HepG2 (cell line): ENCODE results near the gene SYNM. TPM values are rescaled to one million over a fixed set of nuclear protein-coding genes. Genes with fewer than 3 reads are reported as not detected.
A peak's percentile ranks its signal among the peaks of the same experiment; 100 is the strongest.

Experiments
- ATAC-seq: fragments of 200-7000 bp; cut with Tn5 transposase; 3 replicates; pipeline ENCODE4 v1.9.1; 2020; ENCODE audit warnings: mild to moderate bottlenecking, moderate library complexity
- BruUV-seq: library from RNA; stranded (reverse); fragments of 400-500 nt; replicated peaks from 2 replicates; lab custom pipeline; 2021; lab: Mats Ljungman, UMichigan
- CTCF ChIA-PET: fragments of 300-600 bp; formaldehyde crosslinking; extraction: SDS; loops from one replicate; lab custom pipeline; 2021; ENCODE audit warnings: low total read pairs, inconsistent platforms, low intra/inter-chr PET ratio; lab: Yijun Ruan, JAX
- POLR2A ChIA-PET: fragments of 350-600 bp; sonication (Branson Sonifier 250); formaldehyde crosslinking; loops from one replicate; lab custom pipeline; 2020; ENCODE audit warnings: antibody characterized with exemption, inconsistent platforms; lab: Yijun Ruan, JAX
- DNase-seq: peaks from one replicate; pipeline ENCODE4 v3.0.0-alpha.2; 2015; ENCODE audit warnings: low spot score
- FAIRE-seq: peaks from 3 replicates; lab custom pipeline; 2011; peaks lifted over from hg19 to GRCh38; lab: Jason Lieb, UNC
- H2AFZ ChIP-seq: one replicate; pipeline ENCODE4 v1.6.1; 2011; ENCODE audit warnings: low read length, inconsistent platforms
- H3K27ac ChIP-seq: fragments of 300-600 bp; 3 replicates; pipeline ENCODE4 v1.8.0; 2011; ENCODE audit warnings: mixed run types, mild to moderate bottlenecking, mixed read lengths, low read length, inconsistent platforms; ENCODE audit not compliant: insufficient read depth; ENCODE audit errors: extremely low read length
- H3K27me3 ChIP-seq, 2 experiments: fragments of 200-600 bp in 1 of 2; 2 replicates in 1 of 2; 3 replicates in 1 of 2; pipeline versions ENCODE4 v1.6.0 to v1.8.0; 2011; ENCODE audit warnings: low read length in 2 of 2, mild to moderate bottlenecking in 2 of 2, moderate library complexity in 2 of 2, inconsistent platforms in 1 of 2; ENCODE audit not compliant: insufficient read depth in 2 of 2, control insufficient read depth in 1 of 2
- H3K36me3 ChIP-seq, 2 experiments: fragments of 200-600 bp in 1 of 2; replicated peaks in 1 of 2; 2 replicates in 1 of 2; 3 replicates in 1 of 2; pipeline versions ENCODE4 v1.5.1 to v1.8.0; 2011; ENCODE audit warnings: low read length in 2 of 2, inconsistent platforms in 1 of 2; ENCODE audit not compliant: insufficient read depth in 2 of 2, control insufficient read depth in 1 of 2
- H3K4me1 ChIP-seq: 2 replicates; pipeline ENCODE4 v1.5.1; 2012; ENCODE audit warnings: low read length, inconsistent platforms; ENCODE audit not compliant: insufficient read depth
- H3K4me2 ChIP-seq: 2 replicates; pipeline ENCODE4 v1.6.0; 2011; ENCODE audit warnings: low read depth, low read length, inconsistent platforms
- H3K4me3 ChIP-seq, 3 experiments: fragments of 200-600 bp in 1 of 3; sonication (generic), shearing (Covaris generic) in 1 of 3; replicated peaks in 1 of 3; 2 replicates each; pipeline ENCODE4 v1.5.1; 2011 to 2016; ENCODE audit warnings: low read length in 3 of 3, inconsistent platforms in 2 of 3, low read depth in 2 of 3, mild to moderate bottlenecking in 2 of 3, control low read depth in 1 of 3, mixed read lengths in 1 of 3; ENCODE audit not compliant: insufficient read depth in 1 of 3
- H3K79me2 ChIP-seq: one replicate; pipeline ENCODE4 v1.6.1; 2011; ENCODE audit warnings: low read length, inconsistent platforms; ENCODE audit not compliant: insufficient read depth
- H3K9ac ChIP-seq: 2 replicates; pipeline ENCODE4 v1.6.0; 2011; ENCODE audit warnings: mild to moderate bottlenecking, low read depth, low read length, inconsistent platforms; ENCODE audit not compliant: insufficient read depth
- H3K9me3 ChIP-seq: 2 replicates; pipeline ENCODE4 v1.5.1; 2012; ENCODE audit warnings: mild to moderate bottlenecking, low read length
- H4K20me1 ChIP-seq: 2 replicates; pipeline ENCODE4 v1.6.0; 2011; ENCODE audit warnings: inconsistent platforms, mild to moderate bottlenecking, low read length, moderate library complexity; ENCODE audit not compliant: insufficient read depth
- CEBPB ChIP-seq: IDR thresholded peaks from 2 replicates; pipeline ENCODE4 v1.6.1; 2011; ENCODE audit warnings: low read depth, low read length, improper control_type of control experiment, borderline replicate concordance
- CEBPG ChIP-seq: IDR thresholded peaks from 2 replicates; pipeline ENCODE4 v1.6.1; 2016
- ETV5 ChIP-seq: IDR thresholded peaks from 2 replicates; pipeline ENCODE4 v1.6.1; 2018; ENCODE audit warnings: missing biosample characterization, missing genetic modification reagents, inconsistent platforms, borderline replicate concordance
- FOSL2 ChIP-seq: sonication (generic); formaldehyde crosslinking; IDR thresholded peaks from 2 replicates; pipeline ENCODE4 v1.4.0; 2020; ENCODE audit warnings: missing genetic modification reagents
- FOXA1 ChIP-seq, 2 experiments: fragments of 450-650 bp in 1 of 2; sonication (generic) in 1 of 2; formaldehyde crosslinking in 1 of 2; IDR thresholded peaks; 2 replicates each; pipeline versions ENCODE4 v1.4.0 to v1.6.1; 2016 to 2020; ENCODE audit warnings: missing genetic modification reagents in 1 of 2
- HDAC6 ChIP-seq: fragments of 200-600 bp; sonication (generic); IDR thresholded peaks from 2 replicates; pipeline ENCODE4 v1.7.0; 2017; ENCODE audit warnings: mild to moderate bottlenecking, antibody characterized with exemption, low read length, low read depth
- HNRNPLL ChIP-seq: fragments of 200-400 bp; formaldehyde crosslinking; IDR thresholded peaks from 2 replicates; pipeline ENCODE4 v1.6.1; 2017; ENCODE audit warnings: mild to moderate bottlenecking, low read depth, low read length; ENCODE audit not compliant: poor library complexity, severe bottlenecking
- RFX5 ChIP-seq: IDR thresholded peaks from 2 replicates; pipeline ENCODE4 v1.6.1; 2011; ENCODE audit warnings: low read depth, low read length, improper control_type of control experiment
- RXRB ChIP-seq: IDR thresholded peaks from 2 replicates; pipeline ENCODE4 v1.6.1; 2016; ENCODE audit warnings: borderline replicate concordance, missing genetic modification reagents, missing compliant biosample characterization
- SKIL ChIP-seq: sonication (generic); formaldehyde crosslinking; IDR thresholded peaks from 2 replicates; pipeline ENCODE4 v1.8.0; 2022; ENCODE audit warnings: missing genetic modification reagents, mild to moderate bottlenecking, moderate library complexity, borderline replicate concordance
- SMARCC2 ChIP-seq: fragments of 450-650 bp; IDR thresholded peaks from 2 replicates; pipeline ENCODE4 v1.6.1; 2017; ENCODE audit warnings: antibody characterized with exemption, mild to moderate bottlenecking
- SOX13 ChIP-seq, 3 experiments: fragments of 450-650 bp in 1 of 3; sonication (generic) in 1 of 3; formaldehyde crosslinking in 1 of 3; IDR thresholded peaks in 2 of 3; conservative IDR thresholded peaks in 1 of 3; 2 replicates each; pipeline versions ENCODE4 v1.5.0 to v1.6.1; 2016 to 2020; ENCODE audit warnings: antibody characterized with exemption in 1 of 3, mild to moderate bottlenecking in 1 of 3, missing compliant biosample characterization in 1 of 3, missing genetic modification reagents in 1 of 3, moderate library complexity in 1 of 3
- ZBTB43 ChIP-seq: sonication (generic); formaldehyde crosslinking; conservative IDR thresholded peaks from 2 replicates; pipeline ENCODE4 v1.4.0; 2020; ENCODE audit warnings: missing genetic modification reagents
- ZNF382 ChIP-seq: sonication (generic); formaldehyde crosslinking; IDR thresholded peaks from 2 replicates; pipeline ENCODE4 v1.5.0; 2020; ENCODE audit warnings: missing genetic modification reagents, mild to moderate bottlenecking, borderline replicate concordance
- ZNF460 ChIP-seq: sonication (generic); formaldehyde crosslinking; IDR thresholded peaks from 2 replicates; pipeline ENCODE4 v1.5.1; 2020; ENCODE audit warnings: missing genetic modification reagents, mild to moderate bottlenecking, borderline replicate concordance
- ZNF644 ChIP-seq: IDR thresholded peaks from 2 replicates; pipeline ENCODE4 v1.6.1; 2016; ENCODE audit warnings: low read depth
- ZNF7 ChIP-seq: IDR thresholded peaks from 2 replicates; pipeline ENCODE4 v1.6.1; 2016; ENCODE audit warnings: missing biosample characterization, missing genetic modification reagents
- WGBS: methylation state at CpG from one replicate; pipeline ENCODE4 v1.1.6; 2017; ENCODE audit warnings: low lambda C conversion rate; 5-methylcytosine and 5-hydroxymethylcytosine counted together
- in situ Hi-C: cut with HindIII; loops from 2 replicates; pipeline ENCODE4 v1.10.0; 2017; ENCODE audit warnings: low pct_unique_long_range_greater_than_20kb; ENCODE audit not compliant: extremely low pct_ligation_motif_present
- intact Hi-C: fragments of 100-400 bp; cut with micrococcal nuclease; formaldehyde crosslinking; loops from one replicate; pipeline ENCODE4 v1.10.0; 2022; ENCODE audit not compliant: unreplicated experiment
- polyA plus RNA-seq, 8 experiments: library from polyadenylated mRNA; depleted of rRNA in 3 of 8; stranded (reverse) in 7 of 8; unstranded in 1 of 8; fragments of >200 nt; fragmentation: Illumina TruSeq in 4 of 8; extraction: Trizol in 4 of 8; gene quantifications; 2 replicates each; pipeline versions ENCODE4 v1.2.1 to v1.2.3, GENCODE V29; 2011 to 2016; ENCODE audit warnings: low read depth in 4 of 8, missing spikeins in 1 of 8, mixed read lengths in 1 of 8; ENCODE audit not compliant: insufficient read depth in 1 of 8
- total RNA-seq, 5 experiments: library from RNA; depleted of rRNA; stranded (reverse); fragments of >200 nt; fragmentation: Illumina TruSeq; extraction: Trizol; gene quantifications; 2 replicates each; pipeline ENCODE4 v1.2.3, GENCODE V29; 2016; ENCODE audit warnings: low read depth in 1 of 5

Gene SYNM
- total and polyA plus RNA-seq, 2 of the 13 experiments (the other 11 are each of a cell fraction or from before 2014, with no cell fraction given), result 1.1 to 3.7 TPM

- no TSS peak for BruUV-seq
- Histone ChIP-seq H3K27me3 (no peaks in the 10 kb centered on the region), H3K4me3 (no peak overlapping the region), H3K9me3 (no peaks in the 10 kb centered on the region), H4K20me1 (no peaks in the 10 kb centered on the region), H3K79me2 (no peaks in the 10 kb centered on the region), H3K36me3 (peaks cover 0 to 2% of the 10 kb centered on the region in 2 experiments; a peak in 2 of 5 replicates), H3K27ac (no peak overlapping the region), H2AFZ (no peak overlapping the region), H3K4me1 (peaks cover 12% of the 10 kb centered on the region), H3K9ac (no peak overlapping the region), H3K4me2 (no peak overlapping the region)
- intact Hi-C loops (no loop called here), in situ Hi-C loops (no loop called here)
- CTCF ChIA-PET, result no interaction called here
- POLR2A ChIA-PET, result interaction anchor here (1.1 to 1.5 kb wide), 2 partner anchors 9 to 12 kb away, joined by 3 to 6 read pairs; no protein-coding TSS in a partner anchor
- TF ChIP-seq SMARCC2 (no peak), CEBPG (peak; percentile 67; the same call in 1 of the 2 replicates), ZNF644 (peak; percentile 80), ZNF382 (CRISPR knock-in tag) (no peak), RFX5 (peak; percentile 77), ETV5 (CRISPR knock-in tag) (no peak), SKIL (CRISPR knock-in tag) (no peak), ZBTB43 (0 out of 2 replicates have a peak, but pooled peaks have one; percentile 54), FOXA1 (IDR thresholded peaks at IDR 0.05) (no peak), FOXA1 (CRISPR knock-in tag; IDR thresholded peaks at IDR 0.05) (no peak), ZNF7 (CRISPR knock-in tag) (peak; percentile 67), HDAC6 (no peak), RXRB (CRISPR knock-in tag) (0 out of 2 replicates have a peak, but pooled peaks have one; percentile 17), HNRNPLL (no peak), CEBPB (peak; percentile 85), ZNF460 (CRISPR knock-in tag) (no peak), FOSL2 (CRISPR knock-in tag) (0 out of 2 replicates have a peak, but pooled peaks have one; percentile 17), SOX13 (IDR thresholded peaks at IDR 0.05) (no peak), SOX13 (CRISPR knock-in tag; conservative IDR thresholded peaks at IDR 0.05 in 1 of 2, IDR thresholded peaks at IDR 0.05 in 1 of 2) (peak in 1 of 2 experiments; percentile 37; a peak in 1 of 4 replicates)
- peak; percentile 35 for DNase-seq
- WGBS, result 84% methylated on average over 7 of the region's 7 CpGs
- peak; percentile 93 for ATAC-seq
- no peak for FAIRE-seq
Measured at GRCh38 chr15:99143655-99144610, 39.1 kb downstream of the SYNM start.
